GM18870 (cell line): ENCODE results near the gene KCNJ4.

Source experiments
- ATAC-seq: cut with Tn5 transposase; IDR thresholded peaks from one replicate; pipeline ENCODE4 v1.9.1; 2021; ENCODE audit warnings: moderate library complexity; ENCODE audit not compliant: unreplicated experiment

The KCNJ4 gene

GRCh38 chr22:38453066-38453672 lies 1.8 kb downstream of the KCNJ4 start:
- no peak for ATAC-seq

GRCh38 chr22:38452373-38453065 lies 2.5 kb downstream of the KCNJ4 start:
- ATAC-seq, result no peak

- no peak for ATAC-seq
Observed at GRCh38 chr22:38451864-38452263, 3.1 kb downstream of the KCNJ4 start.

GRCh38 chr22:38451404-38451803 lies 3.6 kb downstream of the KCNJ4 start:
- no peak for ATAC-seq

- no peak for ATAC-seq
Observed at GRCh38 chr22:38450234-38450797, 4.7 kb downstream of the KCNJ4 start.

- ATAC-seq, result no peak
Observed at GRCh38 chr22:38449776-38450175, 5.2 kb downstream of the KCNJ4 start.

GRCh38 chr22:38448945-38449745 lies 5.9 kb downstream of the KCNJ4 start:
- no peak for ATAC-seq

- ATAC-seq, result no peak
Observed at GRCh38 chr22:38446018-38446601, 8.9 kb downstream of the KCNJ4 start.

GRCh38 chr22:38444783-38445182 lies 10.2 kb downstream of the KCNJ4 start:
- ATAC-seq, result no peak

- ATAC-seq, result no peak
Observed at GRCh38 chr22:38443628-38444521, 11.1 kb downstream of the KCNJ4 start.

- no peak for ATAC-seq
Observed at GRCh38 chr22:38442967-38443627, 11.9 kb downstream of the KCNJ4 start.

- no peak for ATAC-seq
Observed at GRCh38 chr22:38441620-38442287, 13.2 kb downstream of the KCNJ4 start.

GRCh38 chr22:38440747-38441350 lies 14.2 kb downstream of the KCNJ4 start:
- ATAC-seq, result no peak

GRCh38 chr22:38437416-38437815 lies 17.6 kb downstream of the KCNJ4 start:
- ATAC-seq, result no peak

- no peak for ATAC-seq
Observed at GRCh38 chr22:38436629-38437395, 18.2 kb downstream of the KCNJ4 start.

- ATAC-seq, result no peak
Observed at GRCh38 chr22:38435965-38436364, 19.0 kb downstream of the KCNJ4 start.

GRCh38 chr22:38435010-38435409 lies 20.0 kb downstream of the KCNJ4 start:
- ATAC-seq, result no peak

- no peak for ATAC-seq
Observed at GRCh38 chr22:38433871-38434270, 21.1 kb downstream of the KCNJ4 start.
